A673 (cell line): ENCODE results near the gene CRHR1. TPM values are rescaled to one million over a fixed set of nuclear protein-coding genes. Genes with fewer than 3 reads are reported as not detected.

Experiments
- Bru-seq: library from RNA; stranded (reverse); fragments of 400-500 nt; gene quantifications from one replicate; lab custom pipeline; 2021; lab: Mats Ljungman, UMichigan
- BruChase-seq, 2 experiments: library from RNA; stranded (reverse); fragments of 400-500 nt; gene quantifications; one replicate each; lab custom pipeline; 2021; lab: Mats Ljungman, UMichigan
- BruUV-seq: library from RNA; stranded (reverse); fragments of 400-500 nt; replicated peaks from 2 replicates; lab custom pipeline; 2021; lab: Mats Ljungman, UMichigan
- CTCF ChIA-PET: fragments of 300-600 bp; sonication (Branson Sonifier 250); formaldehyde crosslinking; loops from one replicate; lab custom pipeline; 2022; ENCODE audit warnings: antibody characterized with exemption; lab: Charles Lee
- POLR2A ChIA-PET: fragments of 300-600 bp; sonication (Branson Sonifier 250); formaldehyde crosslinking; loops from one replicate; lab custom pipeline; 2022; ENCODE audit warnings: antibody characterized with exemption; ENCODE audit not compliant: low non-redundant PET; lab: Charles Lee
- DNase-seq: peaks from one replicate; pipeline ENCODE4 v3.0.0-alpha.2; 2015; ENCODE audit warnings: low spot score
- H3K27ac ChIP-seq: fragments of 200-600 bp; sonication (generic); 2 replicates; pipeline ENCODE4 v1.5.1; 2016; ENCODE audit warnings: mixed run types, low read depth, mild to moderate bottlenecking, mixed read lengths, antibody characterized with exemption, low read length; ENCODE audit not compliant: poor library complexity, severe bottlenecking
- H3K27me3 ChIP-seq: fragments of 200-600 bp; sonication (generic); replicated peaks from 2 replicates; pipeline ENCODE4 v1.6.1; 2017; ENCODE audit warnings: mixed run types, low read depth, mild to moderate bottlenecking, mixed read lengths, antibody characterized with exemption, low read length; ENCODE audit not compliant: insufficient read depth, poor library complexity
- H3K36me3 ChIP-seq: fragments of 200-600 bp; sonication (generic); 2 replicates; pipeline ENCODE4 v1.6.1; 2016; ENCODE audit warnings: mixed run types, mild to moderate bottlenecking, mixed read lengths, antibody characterized with exemption, low read length; ENCODE audit not compliant: insufficient read depth, poor library complexity, severe bottlenecking
- H3K4me1 ChIP-seq: fragments of 200-600 bp; sonication (generic); 2 replicates; pipeline ENCODE4 v1.6.1; 2017; ENCODE audit warnings: mixed run types, mild to moderate bottlenecking, mixed read lengths, antibody characterized with exemption, low read length; ENCODE audit not compliant: insufficient read depth, poor library complexity, severe bottlenecking
- H3K4me3 ChIP-seq: fragments of 200-600 bp; sonication (generic); 2 replicates; pipeline ENCODE4 v1.5.1; 2016; ENCODE audit warnings: low read depth, mixed run types, mild to moderate bottlenecking, mixed read lengths, low read length; ENCODE audit not compliant: poor library complexity, severe bottlenecking
- H3K9me3 ChIP-seq: fragments of 200-600 bp; sonication (generic); 2 replicates; pipeline ENCODE4 v1.6.1; 2016; ENCODE audit warnings: mixed run types, low read depth, mild to moderate bottlenecking, mixed read lengths, antibody characterized with exemption, low read length; ENCODE audit not compliant: poor library complexity, severe bottlenecking
- EZH2 ChIP-seq: fragments of 200-600 bp; sonication (generic); IDR thresholded peaks from 2 replicates; pipeline ENCODE4 v1.6.1; 2017; ENCODE audit warnings: borderline replicate concordance, low read depth, mild to moderate bottlenecking, mixed read lengths, antibody characterized with exemption, low read length; ENCODE audit not compliant: poor library complexity, severe bottlenecking
- intact Hi-C: fragments of 100-400 bp; cut with micrococcal nuclease; formaldehyde crosslinking; loops from one replicate; pipeline ENCODE4 v1.10.0; 2022; ENCODE audit not compliant: unreplicated experiment
- long read RNA-seq: library from polyadenylated mRNA; stranded (forward); transcript quantifications from one replicate; pipeline ENCODE4 v2.0.0, GENCODE V29; 2022
- total RNA-seq: library from RNA; stranded (reverse); gene quantifications from 2 replicates; pipeline ENCODE4 v1.2.3, GENCODE V29; 2021
- TF ChIP-seq, protein P1 (sequence below): fragments of 300-800, 200-600 bp; sonication (generic); conservative IDR thresholded peaks from 2 replicates; pipeline ENCODE4 v1.5.1; 2017; ENCODE audit warnings: low read depth, mild to moderate bottlenecking, antibody characterized with exemption, low read length, moderate library complexity, mixed read lengths

Gene CRHR1
- not detected in 2 replicates for total RNA-seq
- Bru-seq, nascent RNA, result percentile 8 among the genes with signal in this experiment
- not detected for BruChase-seq, experiment 1, labeled RNA remaining after a 2-hour chase
- not detected for BruChase-seq, experiment 2, labeled RNA remaining after a 6-hour chase
- long read RNA-seq, partial matches to known transcripts, result 1 of 1 reads
- long read RNA-seq, other reads (novel, unspliced or antisense), result 0 of 1 reads

DNA sequence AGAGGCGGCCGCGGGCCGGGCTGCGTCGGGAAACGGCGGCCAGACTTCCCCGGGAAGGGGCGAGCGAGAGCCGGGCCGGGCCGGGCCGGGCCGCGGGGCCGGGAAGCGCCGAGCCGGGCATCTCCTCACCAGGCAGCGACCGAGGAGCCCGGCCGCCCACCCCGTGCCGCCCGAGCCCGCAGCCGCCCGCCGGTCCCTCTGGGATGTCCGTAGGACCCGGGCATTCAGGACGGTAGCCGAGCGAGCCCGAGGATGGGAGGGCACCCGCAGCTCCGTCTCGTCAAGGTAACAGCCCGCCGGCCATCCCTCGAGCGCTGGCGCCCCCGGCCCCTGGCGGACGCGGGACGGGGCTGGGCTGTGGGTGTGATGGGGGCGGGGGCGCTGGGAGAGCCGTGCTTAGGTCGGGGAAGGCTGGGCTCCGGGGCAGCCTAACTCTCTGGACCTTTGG lies at the start of gene CRHR1:
Gene CRHR1 (plus strand): TSS at position 28 of the 448 bp plus-strand sequence. CDS start 225 bp downstream, at position 253.
- no peaks in the 10 kb centered on the region for H3K4me1 ChIP-seq
- DNase-seq, result no peak
- peaks cover 15% of the 10 kb centered on the region for H3K27me3 ChIP-seq
- ChIA-PET CTCF (no interaction called here), POLR2A (no interaction called here)
- no peak within 1 kb of the TSS for H3K27ac ChIP-seq
- TF ChIP-seq, protein P1, sequence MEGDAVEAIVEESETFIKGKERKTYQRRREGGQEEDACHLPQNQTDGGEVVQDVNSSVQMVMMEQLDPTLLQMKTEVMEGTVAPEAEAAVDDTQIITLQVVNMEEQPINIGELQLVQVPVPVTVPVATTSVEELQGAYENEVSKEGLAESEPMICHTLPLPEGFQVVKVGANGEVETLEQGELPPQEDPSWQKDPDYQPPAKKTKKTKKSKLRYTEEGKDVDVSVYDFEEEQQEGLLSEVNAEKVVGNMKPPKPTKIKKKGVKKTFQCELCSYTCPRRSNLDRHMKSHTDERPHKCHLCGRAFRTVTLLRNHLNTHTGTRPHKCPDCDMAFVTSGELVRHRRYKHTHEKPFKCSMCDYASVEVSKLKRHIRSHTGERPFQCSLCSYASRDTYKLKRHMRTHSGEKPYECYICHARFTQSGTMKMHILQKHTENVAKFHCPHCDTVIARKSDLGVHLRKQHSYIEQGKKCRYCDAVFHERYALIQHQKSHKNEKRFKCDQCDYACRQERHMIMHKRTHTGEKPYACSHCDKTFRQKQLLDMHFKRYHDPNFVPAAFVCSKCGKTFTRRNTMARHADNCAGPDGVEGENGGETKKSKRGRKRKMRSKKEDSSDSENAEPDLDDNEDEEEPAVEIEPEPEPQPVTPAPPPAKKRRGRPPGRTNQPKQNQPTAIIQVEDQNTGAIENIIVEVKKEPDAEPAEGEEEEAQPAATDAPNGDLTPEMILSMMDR, result no peak
- no peak for TF ChIP-seq EZH2
- peak within 1 kb of the TSS; percentile 40 for H3K4me3 ChIP-seq
- H3K9me3 ChIP-seq, result no peaks in the 10 kb centered on the region
- intact Hi-C loops, result no loop called here
- H3K36me3 ChIP-seq, result no peaks in the 10 kb centered on the region
- BruUV-seq, result no TSS peak

DNA sequence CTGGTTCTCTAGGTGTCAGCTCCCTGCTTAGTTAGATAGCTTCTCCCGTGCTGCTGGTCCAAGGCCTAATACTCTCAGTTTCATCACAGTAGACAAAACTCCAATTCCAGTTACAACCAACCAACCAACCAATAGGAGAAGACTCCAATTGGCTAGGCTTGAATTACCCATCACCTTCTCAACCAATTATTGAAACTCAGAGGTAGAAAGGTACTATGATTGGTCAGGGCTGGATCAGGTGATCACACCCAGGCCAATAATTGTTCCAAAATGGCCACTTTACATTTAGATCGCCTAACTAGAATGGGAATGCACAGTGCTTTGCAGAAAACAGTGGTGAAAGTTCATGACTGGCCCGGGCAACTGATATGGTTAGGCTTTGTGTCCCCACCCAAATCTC lies 49.5 kb upstream of the CRHR1 start:
- Histone ChIP-seq H3K9me3 (no peaks in the 10 kb centered on the region), H3K27me3 (no peaks in the 10 kb centered on the region), H3K4me3 (no peak overlapping the region), H3K4me1 (no peaks in the 10 kb centered on the region), H3K27ac (no peak overlapping the region), H3K36me3 (no peaks in the 10 kb centered on the region)
- intact Hi-C loops, result no loop called here
- ChIA-PET CTCF (no interaction called here), POLR2A (no interaction called here)
- no TSS peak for BruUV-seq
- no peak for DNase-seq
- TF ChIP-seq, protein P1, result no peak
- TF ChIP-seq EZH2, result no peak

DNA sequence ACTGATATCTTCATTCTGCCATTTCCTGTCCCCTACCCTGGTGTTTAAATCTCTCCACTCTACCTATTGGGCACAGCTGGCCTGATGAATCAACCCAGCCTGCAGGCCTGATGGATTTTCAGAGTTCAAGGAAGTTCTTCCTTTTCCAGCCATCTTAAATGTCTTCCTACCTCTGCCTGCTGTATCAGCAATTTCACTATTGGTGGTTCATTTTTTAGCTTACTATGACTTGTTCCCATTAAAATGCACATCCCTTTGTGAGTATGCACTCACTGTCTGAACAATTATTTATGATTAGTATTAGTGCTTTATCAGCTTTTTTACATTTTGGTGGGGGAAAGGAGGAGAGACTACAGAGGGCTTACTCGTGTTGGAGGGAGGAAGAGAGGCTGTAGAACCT lies 48.6 kb upstream of the CRHR1 start:
- ChIA-PET CTCF (no interaction called here), POLR2A (no interaction called here)
- Histone ChIP-seq H3K9me3 (no peaks in the 10 kb centered on the region), H3K27ac (no peak overlapping the region), H3K36me3 (no peaks in the 10 kb centered on the region), H3K4me1 (no peaks in the 10 kb centered on the region), H3K27me3 (no peaks in the 10 kb centered on the region), H3K4me3 (no peak overlapping the region)
- DNase-seq, result no peak
- TF ChIP-seq, protein P1, result no peak
- no peak for TF ChIP-seq EZH2
- intact Hi-C loops, result no loop called here
- no TSS peak for BruUV-seq
